Stimulated activated CD4-positive, alpha-beta T cell treated with anti-CD3 and anti-CD28 coated beads, Interleukin-4, amount 100 ng/mL, for 4 hours (primary cell): Measurements from ENCODE around the gene KIAA0825.

Experiments used
- DNase-seq, 2 experiments: peaks; one replicate each; pipeline ENCODE4 v3.0.0-alpha.2; 2020

KIAA0825 gene

GRCh38 chr5:94501365-94501764, 117.0 kb downstream of the KIAA0825 start:
- DNase-seq: no peak

DNA sequence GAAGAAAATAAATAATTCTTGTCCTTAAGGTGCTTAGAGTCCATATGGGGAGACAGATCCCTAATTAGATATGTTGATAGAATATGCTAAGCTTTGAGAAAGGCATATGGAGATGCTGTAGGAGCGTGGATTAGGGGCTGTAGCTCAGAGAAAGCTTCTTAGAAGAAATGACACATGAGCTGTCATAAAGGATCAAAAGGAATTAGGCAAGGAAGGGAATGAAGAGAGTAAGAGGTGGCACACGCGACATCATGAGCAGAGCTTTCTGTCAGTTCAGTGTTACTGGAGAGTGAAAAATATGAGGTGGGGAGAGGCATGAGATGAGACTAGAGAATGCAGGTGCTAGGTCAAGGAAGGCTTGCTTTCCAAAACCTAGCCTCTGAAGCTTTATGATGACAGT, 118.6 kb downstream of the KIAA0825 start:
- DNase-seq: no peak

DNA sequence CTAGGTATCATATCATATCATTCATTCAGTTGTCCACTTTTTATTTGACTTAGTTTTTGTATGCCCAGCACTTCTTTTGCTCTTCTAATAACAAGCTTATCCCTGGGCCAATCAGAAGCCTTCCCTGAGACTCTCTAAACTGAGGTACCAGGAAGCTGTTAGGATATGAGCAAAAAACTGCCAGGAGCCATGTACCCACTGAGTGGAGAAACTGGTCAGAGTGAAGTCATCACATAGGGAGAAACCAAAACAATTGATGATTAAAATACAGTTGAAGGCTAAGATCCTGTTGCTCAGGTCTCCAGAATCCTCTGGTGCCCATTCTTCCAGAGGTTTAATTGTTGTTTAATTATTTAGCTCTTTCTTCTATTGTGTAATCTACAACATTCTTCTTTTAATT, 120.2 kb downstream of the KIAA0825 start:
- DNase-seq: no peak

DNA sequence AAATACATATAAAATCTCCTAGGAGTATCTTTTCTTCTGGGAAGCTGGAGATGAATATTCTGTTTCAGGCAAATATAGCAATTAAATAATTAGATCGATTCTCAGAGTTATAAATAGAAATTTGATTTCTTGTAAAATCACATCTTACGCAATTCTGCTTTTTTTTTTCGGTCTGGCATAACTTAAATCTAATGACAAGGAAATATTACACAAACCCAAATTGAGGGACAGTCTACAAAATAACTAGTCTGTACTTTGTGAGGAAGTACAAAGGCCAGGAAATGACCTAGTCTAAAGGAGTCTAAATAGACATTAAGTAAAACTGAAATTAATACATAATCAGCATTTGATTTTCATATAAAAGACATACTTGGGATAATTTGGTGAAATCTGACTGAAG, 133.3 kb downstream of the KIAA0825 start:
- DNase-seq: no peak

DNA sequence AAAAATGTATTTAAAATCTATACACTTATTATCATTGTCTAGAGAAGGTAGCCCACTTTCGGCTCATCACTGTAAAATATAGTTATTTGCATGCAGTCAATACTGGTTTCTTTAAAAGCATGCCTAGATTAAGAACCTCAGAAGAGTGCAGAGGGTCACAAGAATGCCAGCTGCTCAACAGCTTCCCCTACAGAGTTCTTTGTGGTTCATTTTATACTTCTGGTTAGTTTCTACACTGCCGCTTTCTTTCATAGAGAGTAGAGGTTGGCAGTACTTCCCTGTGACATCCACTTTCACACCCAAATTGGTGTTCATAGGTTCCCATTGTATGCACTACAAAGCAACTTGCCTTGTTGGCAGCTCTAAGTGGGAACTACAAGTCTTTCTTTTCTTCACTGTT, 137.3 kb downstream of the KIAA0825 start:
- DNase-seq: no peak

DNA sequence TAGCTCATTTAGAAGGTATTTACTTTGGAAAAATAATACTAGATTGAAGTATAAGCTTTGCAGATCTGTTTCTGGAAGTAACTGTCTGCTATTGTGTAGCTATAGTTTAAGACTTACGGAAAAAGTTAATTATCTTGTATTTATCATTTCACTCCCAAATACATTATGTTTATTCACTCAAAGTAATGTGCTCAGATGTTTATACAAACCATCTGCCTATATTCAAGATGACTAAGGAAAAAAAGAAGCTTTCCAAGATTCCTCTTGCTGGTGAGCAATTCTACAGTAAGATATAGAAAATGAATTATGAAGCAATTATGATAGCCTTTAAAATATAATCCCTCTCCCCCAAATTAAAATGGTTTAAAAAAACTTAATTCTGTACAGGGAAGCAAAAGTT, 137.9 kb downstream of the KIAA0825 start:
- no peak for DNase-seq

DNA sequence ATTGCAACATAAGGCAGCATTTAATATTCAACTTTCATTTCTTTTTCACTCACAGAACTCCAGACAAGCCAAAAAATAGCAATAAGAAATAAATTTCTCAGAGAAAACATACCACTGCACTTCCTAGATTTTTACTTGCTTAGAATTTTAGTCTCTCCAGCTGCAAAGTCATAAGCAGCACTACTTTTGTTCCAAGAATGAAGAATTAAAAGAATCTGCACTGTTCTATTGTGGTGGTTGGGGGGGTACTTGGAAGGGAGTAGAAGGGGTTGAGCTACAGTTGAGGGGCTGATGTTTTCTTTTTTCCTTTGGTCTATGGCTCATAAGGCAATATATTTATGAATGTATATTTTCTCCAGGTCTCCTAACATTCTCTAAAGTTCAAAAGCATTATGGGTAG, 144.5 kb downstream of the KIAA0825 start:
- DNase-seq: no peak

DNA sequence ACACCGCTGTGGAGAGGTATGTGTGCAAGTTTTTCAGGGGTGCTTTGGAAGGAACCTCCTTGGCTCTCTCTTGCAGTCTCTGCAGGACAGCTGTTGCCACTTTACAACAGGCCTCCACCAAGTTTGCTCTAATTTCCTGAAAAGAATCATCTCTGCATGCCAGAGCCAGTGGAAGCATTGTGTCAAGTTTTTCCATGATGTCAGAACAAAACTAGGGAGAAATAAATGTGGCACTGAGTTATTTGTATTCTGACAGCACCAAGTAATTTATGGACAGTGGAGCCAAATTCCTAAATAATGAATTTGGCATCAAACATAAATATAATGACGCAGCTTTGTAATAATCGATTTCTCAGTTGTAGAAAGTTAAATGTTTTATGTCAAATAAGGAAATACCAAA, 146.9 kb downstream of the KIAA0825 start:
- DNase-seq: no peak

DNA sequence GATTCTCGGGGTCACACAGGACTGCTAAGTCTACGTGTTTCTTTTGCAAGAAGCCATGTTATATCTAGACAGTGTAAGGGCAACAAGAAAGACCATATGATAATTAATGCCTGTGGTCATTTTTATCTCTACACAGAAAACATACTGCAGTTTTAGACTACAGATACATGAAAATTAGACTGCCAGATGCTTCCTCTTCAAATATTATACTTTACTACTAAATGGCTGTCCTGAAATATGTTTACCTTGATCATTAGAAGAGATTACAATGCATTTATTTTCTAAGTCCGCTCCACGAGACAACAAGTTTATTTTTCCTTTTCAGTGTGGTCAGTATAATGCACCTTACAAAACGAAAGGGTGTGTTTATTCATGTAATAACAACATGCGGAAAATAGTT, 147.6 kb downstream of the KIAA0825 start:
- DNase-seq: no peak

GRCh38 chr5:94469894-94470329, 148.5 kb downstream of the KIAA0825 start:
- no peak for DNase-seq

DNA sequence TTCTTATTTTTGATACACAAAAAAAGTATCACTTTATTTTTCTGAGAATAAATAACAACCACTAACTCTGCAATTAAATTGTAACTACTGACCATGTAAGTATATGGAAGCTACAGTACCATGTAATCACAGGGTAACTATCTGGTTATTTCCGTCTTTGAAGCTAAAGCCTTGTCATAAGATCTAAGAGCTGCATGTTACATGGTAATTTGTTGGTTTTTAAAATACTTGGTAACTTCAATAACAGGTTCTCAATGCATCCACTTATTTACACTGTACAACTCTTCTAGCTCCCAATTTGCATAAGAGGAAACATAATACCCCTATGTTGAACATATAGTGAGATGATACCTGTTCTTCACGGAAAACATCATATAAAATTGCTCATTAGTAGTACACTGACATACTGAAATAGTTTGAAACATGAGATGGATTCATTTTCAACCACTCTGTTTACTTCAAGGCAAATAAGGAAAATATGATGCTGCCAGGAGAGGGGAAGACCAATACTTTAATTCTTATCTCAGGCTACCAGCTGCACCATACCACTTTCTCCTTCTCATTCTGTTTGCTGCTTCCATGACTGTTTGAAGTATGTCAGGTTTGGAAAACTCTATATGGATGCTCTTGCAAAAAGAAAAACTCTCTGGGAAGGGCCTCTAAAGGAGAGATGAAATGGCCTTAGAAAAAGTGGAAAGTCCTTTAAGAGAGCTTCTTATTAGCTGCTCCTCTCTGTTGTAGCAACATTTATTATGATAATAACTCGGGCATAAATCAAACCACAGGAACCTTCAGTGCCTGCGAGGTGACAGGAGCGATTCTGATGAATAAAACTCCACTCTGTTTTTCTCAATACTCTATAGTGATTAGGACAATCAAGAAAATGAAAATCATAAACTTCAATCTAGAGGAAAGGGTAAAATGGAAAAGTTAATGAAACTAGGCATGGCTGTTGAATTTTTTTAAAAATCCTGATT, 150.2 kb downstream of the KIAA0825 start:
- DNase-seq: no peak

DNA sequence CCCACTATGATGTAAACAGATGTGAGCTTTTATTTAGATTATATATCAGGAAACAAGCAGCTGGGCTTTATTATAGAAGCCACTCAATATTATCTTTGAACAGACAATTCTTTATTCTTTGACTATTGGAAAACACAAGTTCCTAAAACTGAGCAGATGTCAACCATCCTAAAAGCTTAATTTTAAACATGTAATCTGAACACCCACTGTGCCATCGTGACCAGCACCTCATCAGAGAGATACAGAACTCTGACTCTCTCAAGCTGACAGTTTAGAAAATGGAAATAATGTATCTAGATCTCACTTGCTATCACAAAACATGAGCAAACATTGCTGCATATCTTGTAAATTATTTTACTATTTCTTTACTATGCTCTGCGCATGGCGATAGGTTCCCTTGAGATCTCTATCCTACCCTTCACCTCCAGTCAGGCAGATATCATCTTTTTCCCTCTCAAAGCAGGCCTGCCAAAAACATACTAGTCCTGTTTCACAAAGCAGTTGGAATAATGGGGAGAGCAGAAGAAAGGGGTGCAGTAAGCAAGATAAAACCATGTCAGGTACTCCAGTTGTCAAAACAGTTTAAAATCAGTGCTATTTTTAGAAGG, 151.0 kb downstream of the KIAA0825 start:
- no peak for DNase-seq

GRCh38 chr5:94463739-94464138, 154.7 kb downstream of the KIAA0825 start:
- no peak for DNase-seq

GRCh38 chr5:94461131-94461530, 157.3 kb downstream of the KIAA0825 start:
- no peak for DNase-seq

DNA sequence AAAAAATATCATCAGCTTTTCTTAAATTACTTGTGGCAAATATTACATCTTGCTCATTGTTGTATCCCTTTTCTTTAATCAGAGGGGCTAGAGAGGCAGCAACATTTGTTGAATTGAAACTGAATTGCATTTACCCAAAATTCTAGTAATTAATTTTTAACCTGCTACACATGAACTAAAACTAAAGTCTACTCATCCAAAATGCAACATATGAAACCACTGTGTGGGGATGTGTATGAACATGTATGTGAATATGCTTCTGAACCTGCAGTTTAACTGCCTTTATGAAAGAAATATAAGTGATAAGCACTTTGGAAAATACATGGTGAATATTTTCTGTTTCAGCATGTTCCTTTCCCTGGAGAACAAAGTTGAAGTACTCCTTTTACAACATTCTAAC, 158.5 kb downstream of the KIAA0825 start:
- no peak for DNase-seq

DNA sequence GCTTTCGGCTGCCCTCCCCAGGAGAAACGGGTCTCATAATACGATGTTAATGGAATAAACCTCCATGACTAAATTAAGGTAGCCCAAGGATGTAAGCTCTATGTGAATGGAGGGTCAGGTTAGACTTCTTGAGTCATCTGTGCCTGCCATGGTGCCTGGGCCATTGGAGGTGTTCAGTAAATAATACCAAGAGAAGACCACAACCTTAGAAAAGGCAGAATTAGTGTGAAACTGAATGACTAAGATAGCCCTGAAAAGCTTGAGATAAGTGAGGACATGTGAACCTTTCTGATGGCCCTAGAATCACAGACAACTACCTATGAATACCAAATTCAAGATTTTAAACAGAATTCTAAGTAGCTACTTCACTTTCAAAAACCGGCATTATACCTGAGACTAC, 160.6 kb downstream of the KIAA0825 start:
- no peak for DNase-seq

DNA sequence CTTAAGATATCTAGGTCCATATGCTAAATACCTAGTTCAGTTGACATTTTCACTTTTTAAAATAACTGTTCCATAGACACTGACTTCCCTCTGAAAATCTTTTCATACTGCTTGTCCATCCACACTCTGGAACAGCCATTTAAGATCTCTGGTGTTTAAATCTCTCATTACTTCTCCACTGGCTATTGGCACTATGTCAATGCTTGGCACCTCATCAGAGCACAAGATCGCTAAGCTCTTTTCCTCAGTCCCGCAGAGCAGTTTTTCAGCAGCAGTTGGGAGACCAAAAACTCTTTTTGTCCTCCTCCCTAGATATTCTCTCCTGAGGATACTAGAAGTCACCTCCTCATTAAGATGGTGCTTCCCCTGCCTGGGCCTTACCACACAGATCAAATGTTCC, 172.7 kb downstream of the KIAA0825 start:
- DNase-seq: no peak

- no peak for DNase-seq
Observed at GRCh38 chr5:94442991-94443390, 175.4 kb downstream of the KIAA0825 start.

- DNase-seq: no peak
Observed at GRCh38 chr5:94442076-94442475, 176.3 kb downstream of the KIAA0825 start.

DNA sequence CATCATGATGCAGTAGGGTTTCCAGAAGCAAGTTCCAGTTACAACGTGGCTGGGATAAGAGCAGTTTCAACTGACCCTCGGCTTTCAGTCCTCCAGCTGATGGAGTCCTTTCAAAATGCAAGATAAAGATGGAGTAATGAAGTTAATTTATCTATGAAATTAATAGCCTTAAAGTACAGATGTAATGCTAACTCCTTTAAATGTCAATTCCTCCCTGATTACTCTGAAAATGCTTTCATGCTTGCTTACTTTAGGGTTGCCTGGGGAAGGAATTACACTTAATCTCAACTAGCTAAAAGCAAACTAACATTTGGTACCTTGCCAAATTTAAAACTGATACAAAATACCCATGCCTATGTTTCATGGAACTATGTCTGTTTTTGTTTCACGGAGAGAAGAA, 178.4 kb downstream of the KIAA0825 start:
- no peak for DNase-seq

DNA sequence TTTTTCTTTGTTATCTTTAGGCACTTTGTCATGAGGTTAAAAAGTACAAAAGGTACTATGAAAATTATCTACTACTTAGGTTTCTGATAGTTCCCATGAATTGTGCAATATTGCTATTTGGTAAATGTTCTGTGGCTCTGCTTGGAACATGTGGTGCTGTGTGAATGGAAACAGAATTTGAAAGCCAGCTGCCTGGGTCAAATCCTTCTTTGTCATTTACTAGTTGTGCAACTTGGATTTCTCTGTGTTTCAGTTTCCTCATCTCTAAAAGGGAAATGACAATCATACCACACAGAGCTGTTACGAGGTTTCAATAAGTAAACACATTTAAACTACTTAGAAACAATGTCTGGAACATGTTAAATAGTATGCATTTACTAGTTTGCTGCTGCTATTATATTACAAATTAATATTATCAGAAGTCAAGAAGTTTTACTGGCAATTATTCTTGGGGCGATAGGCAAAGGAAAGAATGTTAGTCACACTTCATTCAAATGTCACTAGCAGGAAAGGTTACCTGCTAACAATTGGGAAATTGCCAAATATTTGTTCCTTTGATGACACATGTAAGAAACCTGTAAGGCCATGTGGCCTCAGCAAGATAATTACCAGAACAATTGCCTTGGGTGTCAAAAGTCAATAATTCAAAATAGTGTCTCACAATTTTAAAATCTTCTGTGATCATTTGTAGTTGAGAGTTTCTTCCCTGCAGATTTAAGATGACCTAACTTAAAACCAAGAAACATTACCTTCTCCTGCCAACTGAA, 184.8 kb downstream of the KIAA0825 start:
- DNase-seq: no peak

- DNase-seq: no peak
Observed at GRCh38 chr5:94432499-94432898, 185.9 kb downstream of the KIAA0825 start.

- DNase-seq: no peak
Observed at GRCh38 chr5:94431696-94432095, 186.7 kb downstream of the KIAA0825 start.

- no peak for DNase-seq
Observed at GRCh38 chr5:94429566-94429965, 188.8 kb downstream of the KIAA0825 start.
